C4-2B (cell line): Measurements from ENCODE around the gene CMIP.
"Not testable (repeated sequence)": the region's sequence is repeated elsewhere in the genome, so short reads cannot be mapped to it uniquely, and the experiment has no call there.

Source experiments
- H3K27ac ChIP-seq: fragments of 450-650 bp; 2 replicates; pipeline ENCODE4 v1.5.1; 2017
- ZFX ChIP-seq: fragments of 450-650 bp; IDR thresholded peaks from 2 replicates; pipeline ENCODE4 v1.6.1; 2017
- TF ChIP-seq, protein P1 (sequence below): fragments of 450-650 bp; conservative IDR thresholded peaks from 2 replicates; pipeline ENCODE4 v1.5.1; 2017; ENCODE audit warnings: mild to moderate bottlenecking

CMIP gene

DNA sequence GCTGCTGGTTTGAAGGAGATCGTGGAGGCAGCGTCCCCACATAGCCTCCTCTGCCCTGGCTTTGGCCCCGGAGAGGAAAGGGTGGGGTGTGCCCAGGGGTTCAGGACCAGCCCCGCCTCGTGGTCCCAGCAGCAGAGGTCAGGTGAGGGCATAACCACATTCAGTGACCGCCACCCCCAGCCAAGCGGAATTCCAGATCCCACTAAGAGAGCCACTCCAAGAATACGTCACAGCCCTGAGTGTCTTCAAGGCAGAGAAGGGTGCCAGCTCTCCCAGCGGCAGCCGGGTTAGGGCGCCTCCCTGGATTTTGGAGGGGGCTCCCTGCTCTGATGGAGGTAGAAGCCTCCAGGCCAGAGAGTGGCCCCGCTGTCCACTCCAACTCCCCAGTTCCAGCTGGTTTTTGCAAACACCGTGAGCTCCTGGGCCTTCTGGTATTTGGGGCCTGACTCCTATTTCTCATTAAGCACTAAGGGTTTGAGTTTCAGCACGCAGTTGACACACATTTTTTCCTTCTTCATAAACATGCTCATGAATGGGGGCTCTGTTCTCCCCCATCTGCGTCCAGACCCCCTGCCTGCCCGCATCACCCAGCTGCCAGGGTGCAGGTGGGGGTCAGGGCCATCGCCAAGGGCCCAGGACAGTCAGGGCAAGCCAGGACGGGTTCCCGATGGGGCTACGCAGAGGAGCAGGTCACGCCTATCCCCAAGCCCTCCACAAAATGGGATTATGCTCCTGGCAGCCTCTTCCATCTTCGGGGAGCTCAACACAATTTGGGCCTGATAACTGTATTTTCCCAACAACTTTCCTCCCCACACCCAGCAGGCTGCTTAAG is 236.1 kb downstream of the CMIP start:
- TF ChIP-seq, protein P1, sequence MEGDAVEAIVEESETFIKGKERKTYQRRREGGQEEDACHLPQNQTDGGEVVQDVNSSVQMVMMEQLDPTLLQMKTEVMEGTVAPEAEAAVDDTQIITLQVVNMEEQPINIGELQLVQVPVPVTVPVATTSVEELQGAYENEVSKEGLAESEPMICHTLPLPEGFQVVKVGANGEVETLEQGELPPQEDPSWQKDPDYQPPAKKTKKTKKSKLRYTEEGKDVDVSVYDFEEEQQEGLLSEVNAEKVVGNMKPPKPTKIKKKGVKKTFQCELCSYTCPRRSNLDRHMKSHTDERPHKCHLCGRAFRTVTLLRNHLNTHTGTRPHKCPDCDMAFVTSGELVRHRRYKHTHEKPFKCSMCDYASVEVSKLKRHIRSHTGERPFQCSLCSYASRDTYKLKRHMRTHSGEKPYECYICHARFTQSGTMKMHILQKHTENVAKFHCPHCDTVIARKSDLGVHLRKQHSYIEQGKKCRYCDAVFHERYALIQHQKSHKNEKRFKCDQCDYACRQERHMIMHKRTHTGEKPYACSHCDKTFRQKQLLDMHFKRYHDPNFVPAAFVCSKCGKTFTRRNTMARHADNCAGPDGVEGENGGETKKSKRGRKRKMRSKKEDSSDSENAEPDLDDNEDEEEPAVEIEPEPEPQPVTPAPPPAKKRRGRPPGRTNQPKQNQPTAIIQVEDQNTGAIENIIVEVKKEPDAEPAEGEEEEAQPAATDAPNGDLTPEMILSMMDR, result no peak

DNA sequence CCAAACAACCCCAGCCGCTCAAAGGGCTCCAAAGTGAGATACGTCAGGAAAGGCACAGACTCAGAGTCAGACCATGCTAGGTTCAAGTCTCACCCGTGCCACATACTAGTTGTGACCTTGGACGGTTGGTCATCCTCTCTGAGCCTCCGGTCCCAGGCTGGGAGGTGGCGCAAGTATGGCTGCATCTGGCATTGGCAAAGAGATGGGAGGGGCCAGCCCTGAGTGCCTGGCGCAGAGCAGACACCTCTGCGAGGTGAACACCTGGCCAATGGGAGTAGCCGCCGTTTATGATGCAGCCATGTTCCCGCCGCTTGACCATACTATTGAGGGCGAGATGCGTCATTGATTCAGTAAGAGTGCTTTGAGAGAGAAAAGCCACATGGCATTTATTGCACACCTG is 236.7 kb downstream of the CMIP start:
- no peak for TF ChIP-seq ZFX
- TF ChIP-seq, protein P1, result no peak
- no peak overlapping the region for H3K27ac ChIP-seq

More for the DNA sequence above, 236.1 kb downstream of the CMIP start:
- H3K27ac ChIP-seq, result no peak overlapping the region

GRCh38 chr16:81684242-81684837 is 239.7 kb downstream of the CMIP start:
- H3K27ac ChIP-seq, result no peak overlapping the region
- TF ChIP-seq, protein P1, result no peak
- TF ChIP-seq ZFX, result no peak

- no peak for TF ChIP-seq ZFX
- TF ChIP-seq, protein P1, result no peak
- no peak overlapping the region for H3K27ac ChIP-seq
These were observed 240.3 kb downstream of the CMIP start for GRCh38 chr16:81684901-81685300.

GRCh38 chr16:81686391-81687130 is 242.0 kb downstream of the CMIP start:
- TF ChIP-seq ZFX, result no peak
- TF ChIP-seq, protein P1, result no peak
- H3K27ac ChIP-seq, result no peak overlapping the region

- H3K27ac ChIP-seq, result no peak overlapping the region
- no peak for TF ChIP-seq ZFX
- TF ChIP-seq, protein P1, result no peak
These were observed 242.5 kb downstream of the CMIP start for GRCh38 chr16:81687131-81687456.

DNA sequence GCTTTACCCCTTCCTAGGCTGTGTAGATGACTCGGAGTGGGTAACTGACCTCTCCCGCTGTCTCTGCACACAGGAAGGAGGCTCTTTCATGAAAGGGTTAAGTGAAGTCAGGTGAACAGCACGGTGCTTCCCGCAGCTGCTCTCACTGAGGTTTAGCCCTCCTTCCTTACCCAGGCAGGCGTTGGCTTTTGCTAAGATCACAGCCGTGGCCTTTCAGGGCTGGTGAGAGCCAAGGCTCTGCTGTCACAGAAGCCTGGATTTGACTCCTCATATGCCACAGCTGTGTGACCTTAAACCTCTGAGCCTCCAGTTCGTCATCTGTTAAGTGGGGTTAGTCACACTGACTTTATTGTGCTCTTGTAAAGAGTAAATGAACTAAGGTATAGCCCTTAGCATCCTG is 243.6 kb downstream of the CMIP start:
- H3K27ac ChIP-seq, result no peak overlapping the region
- TF ChIP-seq, protein P1, result no peak
- TF ChIP-seq ZFX, result no peak

GRCh38 chr16:81688839-81689238 is 244.2 kb downstream of the CMIP start:
- H3K27ac ChIP-seq, result not testable (repeated sequence)
